ENCODE data around the gene HNRNPUL1.
A peak's percentile ranks its signal among the peaks of the same experiment; 100 is the strongest.
"Not testable (repeated sequence)": the region's sequence is repeated elsewhere in the genome, so short reads cannot be mapped to it uniquely, and the experiment has no call there.

The HNRNPUL1 gene

DNA sequence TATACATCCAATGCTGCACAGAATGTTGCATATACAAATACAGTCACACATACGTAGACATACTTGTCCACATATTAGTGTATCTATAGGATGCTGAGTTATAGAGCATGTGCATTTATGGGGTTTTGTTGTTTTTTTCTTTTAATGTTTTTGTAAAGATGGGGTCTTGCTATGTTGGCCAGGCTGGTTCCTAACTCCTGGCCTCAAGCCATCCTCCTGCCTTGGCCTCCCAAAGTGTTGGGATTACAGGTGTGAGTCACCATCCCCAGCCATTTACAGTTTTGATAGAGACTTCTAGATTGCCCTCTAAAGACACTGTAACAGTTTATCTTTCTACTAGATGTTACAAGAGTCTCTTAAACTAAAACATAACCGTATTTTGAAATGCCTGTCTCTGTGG, 14.3 kb downstream of the HNRNPUL1 start:
- DNase-seq, result no peak

DNA sequence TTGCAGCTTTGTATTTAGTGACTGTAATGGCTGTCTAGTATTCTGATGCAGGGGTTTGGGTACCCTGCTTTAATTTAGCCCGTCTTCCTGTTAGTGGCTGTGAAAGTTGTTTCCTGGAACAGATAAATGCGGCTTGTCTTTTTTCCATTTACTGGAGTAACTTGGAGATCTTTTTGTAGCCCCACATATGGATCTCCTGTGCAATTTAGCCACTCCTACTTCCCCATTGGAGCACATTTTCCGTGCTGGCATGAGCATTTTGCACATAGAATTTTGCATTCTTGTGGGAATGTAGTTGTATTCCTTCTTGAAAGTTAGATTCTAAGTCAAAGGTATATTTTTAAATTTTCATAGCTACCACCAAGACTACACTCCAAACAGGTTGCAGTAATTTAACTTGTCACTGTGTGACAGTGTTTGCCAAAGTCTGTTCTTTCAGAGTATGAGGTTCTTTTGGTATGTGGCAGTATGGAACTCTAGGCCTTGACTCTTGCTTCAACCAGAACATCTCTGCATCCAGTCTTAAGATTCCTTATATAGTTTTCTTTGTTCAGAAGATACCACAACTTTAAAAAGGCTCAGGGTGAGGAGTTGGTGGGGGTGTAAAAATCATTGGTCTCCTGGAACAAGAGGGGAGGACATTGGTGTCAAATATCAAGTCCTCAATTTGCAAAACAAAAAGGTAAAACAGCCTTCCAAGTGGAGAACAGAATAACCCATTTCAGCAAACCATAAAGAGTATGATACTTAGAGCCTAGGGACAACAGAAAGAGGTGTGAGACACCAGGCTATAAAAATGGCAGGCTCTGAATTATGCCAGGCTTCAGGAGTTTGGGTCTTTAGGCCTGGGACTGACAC, 24.7 kb downstream of the HNRNPUL1 start:
- no peak for DNase-seq

DNA sequence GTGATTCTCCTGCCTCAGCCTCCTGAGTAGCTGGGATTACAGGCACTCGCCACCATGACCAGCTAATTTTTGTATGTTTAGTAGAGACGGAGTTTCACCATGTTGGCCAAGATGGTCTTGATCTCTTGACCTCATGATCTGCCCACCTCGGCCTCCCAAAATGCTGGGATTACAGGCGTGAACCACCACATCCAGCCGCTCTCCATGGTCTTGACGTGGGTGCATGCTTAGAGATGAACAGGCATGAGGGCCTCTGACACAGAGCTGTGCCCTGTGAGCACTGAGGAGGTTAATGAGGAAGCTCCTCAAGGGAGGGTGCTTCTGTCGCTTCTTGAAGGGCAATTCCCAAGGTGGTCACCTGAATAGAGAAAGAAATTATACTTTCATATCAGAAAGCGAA, 25.6 kb downstream of the HNRNPUL1 start:
- DNase-seq, result not testable (repeated sequence)

DNA sequence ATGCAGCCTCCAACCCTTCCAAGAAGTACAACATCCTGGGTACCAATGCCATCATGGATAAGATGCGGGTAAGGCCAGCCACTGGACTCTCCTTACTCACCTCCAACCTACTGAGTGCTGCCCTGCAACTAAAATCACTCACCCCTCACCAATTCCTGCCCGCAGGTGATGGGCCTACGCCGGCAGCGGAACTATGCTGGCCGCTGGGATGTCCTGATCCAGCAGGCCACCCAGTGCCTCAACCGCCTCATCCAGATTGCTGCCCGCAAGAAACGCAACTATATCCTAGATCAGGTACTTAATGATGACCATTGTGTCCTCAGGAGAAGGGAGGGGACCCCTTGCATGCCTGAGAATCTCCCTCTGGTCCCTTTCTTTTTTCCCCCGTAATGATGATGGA, 30.2 kb downstream of the HNRNPUL1 start:
- DNase-seq, result no peak

DNA sequence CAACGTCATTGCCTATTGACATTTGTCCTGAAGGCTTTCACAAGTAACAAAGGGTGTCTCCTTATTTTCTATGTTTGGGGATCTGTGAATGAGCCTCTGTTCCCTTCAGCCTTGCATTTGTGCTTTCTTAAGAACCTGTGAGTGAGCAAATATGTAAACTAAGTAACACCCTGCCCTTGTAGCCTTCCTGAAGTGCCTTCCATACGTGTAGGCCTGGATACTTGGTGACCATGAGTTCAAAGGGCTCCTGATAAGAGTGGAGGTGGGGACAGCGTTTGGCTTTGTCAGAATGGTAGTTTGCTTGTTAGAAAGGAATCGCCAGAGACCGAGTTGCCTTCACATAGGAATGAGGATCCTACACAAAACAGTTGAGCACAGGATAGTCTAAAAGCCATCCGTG, 31.3 kb downstream of the HNRNPUL1 start:
- DNase-seq, result no peak

DNA sequence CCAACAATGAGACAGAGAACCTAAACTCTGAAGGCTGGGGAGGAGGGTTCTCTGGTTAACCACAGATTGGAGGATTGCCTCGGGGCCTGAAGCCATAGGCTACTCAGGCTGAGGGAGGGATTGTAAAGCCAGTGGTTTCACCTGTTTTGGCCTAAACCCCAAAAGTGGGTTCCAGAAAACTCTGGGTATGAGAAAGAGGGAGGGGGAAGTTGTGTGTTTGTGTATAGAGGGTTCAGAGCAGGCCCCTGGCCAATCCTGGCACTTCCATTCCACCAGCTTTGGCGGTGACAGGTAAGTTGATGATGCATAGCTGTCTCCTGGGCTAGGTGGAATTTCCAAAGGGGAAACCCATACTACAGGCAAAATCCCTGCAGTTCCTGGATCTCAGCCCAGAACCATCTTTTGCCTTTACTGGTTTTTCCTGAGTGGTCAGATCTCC, 32.3 kb downstream of the HNRNPUL1 start:
- no peak for DNase-seq

DNA sequence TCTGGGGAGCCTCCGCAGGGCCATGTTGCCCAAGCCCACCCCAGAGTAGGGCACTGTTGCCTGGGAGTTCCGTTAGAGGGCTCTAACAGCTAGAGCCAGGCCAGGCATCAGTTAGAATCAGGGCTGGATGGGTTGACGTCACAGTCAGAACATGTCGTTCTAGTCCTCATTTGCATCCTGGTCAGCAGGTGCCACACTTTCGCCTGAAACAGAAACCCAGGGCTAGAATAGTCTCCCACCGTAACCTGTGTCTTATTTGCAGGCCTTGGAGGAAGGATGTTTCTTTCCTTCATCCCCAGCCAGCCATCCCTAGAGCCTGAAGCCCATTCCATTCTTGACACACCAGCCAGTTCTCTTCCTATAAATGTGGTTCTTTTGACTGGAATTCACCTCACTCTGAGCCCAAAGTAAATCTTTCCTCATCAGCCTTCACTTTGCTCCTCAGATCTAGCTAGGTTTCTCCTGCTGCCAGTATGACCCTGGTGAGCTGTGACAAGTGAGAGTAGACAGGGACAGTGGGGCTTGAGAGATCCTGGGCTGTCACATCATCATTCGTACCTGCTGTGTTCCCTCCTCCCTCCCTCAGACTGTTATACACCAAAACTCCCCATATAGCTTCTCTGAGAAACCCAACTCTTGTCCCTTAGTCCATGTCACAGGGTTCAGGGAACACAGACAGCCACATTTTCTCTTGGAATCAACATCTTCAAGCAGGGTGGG, 33.6 kb downstream of the HNRNPUL1 start:
- no peak for DNase-seq

DNA sequence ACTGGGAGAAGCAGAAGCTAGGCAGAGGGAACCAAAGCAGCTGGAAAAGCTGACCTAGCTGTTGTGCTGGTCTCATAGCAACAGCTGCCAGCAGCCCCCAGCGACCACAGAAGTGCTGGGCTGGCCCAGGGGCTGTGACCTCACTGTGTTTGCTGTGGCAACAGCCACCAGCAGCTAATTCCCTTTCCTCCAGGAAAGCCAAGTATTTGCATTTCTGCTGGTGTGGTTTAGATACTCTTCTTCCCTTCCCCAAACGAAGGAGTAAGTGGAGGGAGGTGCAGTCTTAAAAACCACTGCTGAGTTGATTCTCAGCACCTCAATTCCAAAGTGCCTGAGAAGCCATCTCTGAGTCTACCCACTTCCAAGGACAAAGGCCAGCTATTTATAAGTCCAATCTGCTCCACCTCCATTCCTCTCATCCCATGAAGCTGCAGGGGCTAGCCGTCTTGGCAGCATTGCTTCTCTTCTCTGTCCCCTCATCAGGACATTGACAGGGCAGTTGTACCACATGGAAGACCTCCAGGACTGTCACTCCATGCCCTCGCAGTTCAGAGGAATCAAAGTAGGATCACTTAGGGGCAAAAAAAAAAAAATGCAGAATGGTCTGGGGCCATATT, 34.3 kb downstream of the HNRNPUL1 start:
- no peak for DNase-seq

DNA sequence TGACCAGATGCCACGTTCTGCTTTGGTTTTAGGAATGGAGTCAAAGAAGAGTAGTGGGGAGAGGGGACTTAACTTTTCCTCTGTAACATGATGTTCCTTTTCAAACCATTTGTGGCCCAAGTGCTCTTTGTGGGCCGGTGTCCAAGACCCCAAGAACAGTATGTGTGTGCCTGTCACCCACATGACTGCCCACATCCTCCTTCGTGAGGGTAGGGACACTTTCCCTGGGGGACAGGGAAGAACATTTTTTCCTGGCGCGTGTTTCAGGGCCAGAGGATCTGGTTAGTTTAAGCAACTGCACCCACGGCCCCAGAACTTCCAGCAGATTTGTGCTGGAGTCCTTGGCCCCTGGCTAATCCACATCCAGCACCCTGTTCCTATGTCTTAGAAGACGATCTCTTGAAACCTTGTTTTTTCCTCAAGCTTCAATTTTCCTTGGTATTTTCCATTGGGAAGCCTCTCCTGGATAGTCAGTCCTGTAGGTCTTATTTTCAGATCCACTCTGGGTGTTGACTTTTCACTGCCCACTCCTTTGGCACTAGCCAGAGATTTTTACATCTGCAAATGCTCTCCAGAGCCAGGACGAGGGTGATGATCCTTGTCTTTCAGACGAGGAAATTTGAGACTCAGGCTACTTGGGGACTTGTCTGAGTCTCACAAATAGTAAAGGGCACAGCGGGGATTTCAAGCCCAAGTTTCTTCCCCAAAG, 35.0 kb downstream of the HNRNPUL1 start:
- no peak for DNase-seq

DNA sequence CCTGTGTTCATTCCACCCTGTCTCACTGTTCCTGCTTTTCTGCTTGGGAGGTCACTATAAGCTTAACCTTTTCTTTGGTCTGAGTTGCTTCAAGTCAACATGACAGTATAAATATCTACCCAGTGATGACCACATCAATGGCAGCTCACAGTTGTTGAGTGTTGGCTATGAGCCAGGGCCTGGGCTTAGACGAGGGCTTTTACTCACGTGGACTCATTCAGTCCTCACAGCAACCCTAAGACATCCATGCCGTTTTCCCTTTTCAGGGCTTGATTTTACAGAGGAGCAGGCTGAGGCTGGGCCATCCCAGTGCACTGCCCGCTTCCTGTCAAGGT, 35.5 kb downstream of the HNRNPUL1 start:
- DNase-seq, result peak in 1 of 4 experiments; percentile 34

DNA sequence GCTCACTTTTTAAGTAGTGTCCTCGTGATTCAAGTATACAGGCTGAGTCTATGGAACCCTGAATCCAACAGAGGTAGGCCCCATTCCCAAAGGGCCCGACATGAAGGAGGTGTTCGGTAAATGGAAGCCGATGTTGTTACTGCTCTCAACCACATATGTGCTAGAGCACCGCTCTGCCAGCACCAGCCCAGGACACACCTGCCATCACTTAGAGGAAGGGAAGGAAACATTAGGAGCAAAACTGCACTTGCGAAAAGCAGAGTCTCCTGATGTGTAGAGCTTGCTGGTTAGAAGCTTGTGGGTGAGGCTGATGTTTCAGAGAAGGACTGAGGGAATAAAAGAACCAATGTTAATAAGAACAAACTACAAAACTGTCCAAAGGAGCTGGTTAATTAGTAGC, 36.4 kb downstream of the HNRNPUL1 start:
- no peak for DNase-seq

DNA sequence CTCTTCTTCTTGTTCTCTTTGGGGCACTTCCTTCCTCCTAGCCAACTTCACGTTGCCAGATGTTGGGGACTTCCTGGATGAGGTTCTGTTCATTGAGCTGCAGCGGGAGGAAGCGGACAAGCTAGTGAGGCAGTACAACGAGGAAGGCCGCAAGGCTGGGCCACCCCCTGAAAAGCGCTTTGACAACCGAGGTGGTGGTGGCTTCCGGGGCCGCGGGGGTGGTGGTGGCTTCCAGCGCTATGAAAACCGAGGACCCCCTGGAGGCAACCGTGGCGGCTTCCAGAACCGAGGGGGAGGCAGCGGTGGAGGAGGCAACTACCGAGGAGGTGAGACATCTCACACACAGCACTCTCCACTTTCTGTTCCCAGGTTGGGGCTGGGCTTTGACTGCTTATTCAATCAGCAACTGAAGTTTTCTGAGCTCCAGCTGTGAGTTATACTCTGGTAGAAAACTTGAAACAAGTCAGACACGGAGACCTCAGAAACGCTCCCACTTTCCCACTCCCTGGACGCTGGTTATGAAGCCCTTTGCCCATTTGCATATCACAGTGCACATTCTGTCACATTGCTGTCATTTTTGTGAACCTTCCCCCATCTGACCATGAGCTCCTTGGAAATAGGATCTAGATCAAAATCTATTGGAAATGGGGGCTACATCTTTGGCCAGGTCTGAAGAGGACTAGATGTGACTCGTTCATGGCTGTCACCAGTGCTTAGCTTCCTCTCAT, 38.6 kb downstream of the HNRNPUL1 start:
- DNase-seq, result peak in 2 of 4 experiments; percentile 27 to 45

DNA sequence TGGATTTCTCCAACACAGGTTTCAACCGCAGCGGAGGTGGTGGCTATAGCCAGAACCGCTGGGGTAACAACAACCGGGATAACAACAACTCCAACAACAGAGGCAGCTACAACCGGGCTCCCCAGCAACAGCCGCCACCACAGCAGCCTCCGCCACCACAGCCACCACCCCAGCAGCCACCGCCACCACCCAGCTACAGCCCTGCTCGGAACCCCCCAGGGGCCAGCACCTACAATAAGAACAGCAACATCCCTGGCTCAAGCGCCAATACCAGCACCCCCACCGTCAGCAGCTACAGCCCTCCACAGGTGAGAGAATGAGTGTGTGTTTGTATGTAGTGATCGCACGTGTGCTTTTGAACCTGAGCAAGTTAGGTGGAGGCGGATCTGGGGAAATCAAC, 39.8 kb downstream of the HNRNPUL1 start:
- DNase-seq, result no peak

DNA sequence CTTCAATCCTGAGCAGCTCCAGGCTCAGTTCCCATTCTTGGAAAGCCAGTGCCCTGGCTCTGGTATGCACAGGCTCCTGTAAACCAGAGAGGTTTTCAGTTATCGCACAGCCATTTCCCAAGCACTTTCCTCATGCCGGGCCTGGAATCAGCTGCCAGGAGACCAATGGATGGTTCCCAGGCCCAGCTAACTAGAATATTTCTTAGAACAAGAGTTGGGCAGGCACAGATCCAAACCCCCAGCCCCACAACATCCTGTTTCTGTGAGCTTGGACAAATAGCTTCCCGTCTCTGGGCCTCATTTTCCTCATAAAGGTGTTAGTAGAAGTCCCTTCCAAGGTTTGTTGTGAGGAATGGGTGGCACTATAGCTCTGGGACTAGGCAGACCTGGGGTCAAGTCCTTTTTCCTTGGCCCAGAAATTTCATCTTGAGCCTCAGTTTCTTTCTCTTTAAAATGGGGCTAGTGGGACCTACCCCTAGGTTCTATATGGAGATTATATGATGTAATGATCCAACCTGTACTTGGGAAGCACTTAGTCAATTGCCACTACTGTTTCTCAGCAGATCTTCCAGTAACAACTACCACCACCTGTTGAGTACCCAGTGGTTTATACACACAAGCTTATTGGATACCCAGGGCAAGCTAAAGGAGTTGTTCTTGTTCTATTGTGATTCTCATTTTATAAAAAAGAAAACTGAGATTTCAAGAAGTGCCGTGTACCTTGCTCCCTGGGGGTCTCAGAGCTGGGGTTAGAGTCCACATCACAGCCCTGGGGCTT, 40.7 kb downstream of the HNRNPUL1 start:
- no peak for DNase-seq

DNA sequence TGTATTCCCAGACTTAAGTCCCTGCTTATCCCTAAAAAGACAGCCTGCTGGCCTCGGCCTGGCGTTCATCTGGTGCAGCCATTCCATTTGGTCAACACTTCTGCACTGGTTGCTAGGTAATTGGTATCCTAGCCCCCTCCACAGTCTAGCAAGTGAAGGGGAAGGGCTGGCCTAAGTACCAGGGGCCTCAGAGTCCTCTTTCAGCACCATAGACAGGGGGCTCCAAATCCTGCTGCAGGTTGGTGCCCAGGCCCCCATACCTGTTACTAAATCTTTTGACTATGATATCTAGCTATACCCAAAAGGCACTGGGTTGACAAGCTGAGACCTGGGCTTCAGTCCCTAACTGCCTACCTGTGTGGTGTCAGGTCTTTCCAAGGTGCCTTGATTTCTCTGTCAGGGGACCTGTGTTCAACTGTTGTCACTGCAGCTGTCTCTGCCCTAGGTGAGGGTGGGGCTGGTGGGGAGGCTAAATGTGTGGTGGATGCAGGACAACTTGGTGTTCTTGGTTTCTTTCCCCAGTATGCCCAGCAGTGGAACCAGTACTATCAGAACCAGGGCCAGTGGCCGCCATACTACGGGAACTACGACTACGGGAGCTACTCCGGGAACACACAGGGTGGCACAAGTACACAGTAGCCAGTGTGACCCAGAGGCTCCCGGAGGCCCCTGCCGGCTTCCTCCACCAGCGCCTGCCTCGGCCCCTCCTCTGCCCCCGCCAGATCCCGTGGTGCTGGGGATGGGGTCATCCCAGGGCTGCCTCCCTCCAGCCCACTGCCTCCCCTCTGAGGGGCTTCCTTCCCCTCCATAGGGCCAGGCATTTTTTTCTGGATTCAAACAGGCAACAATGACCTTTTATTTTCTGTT, 42.0 kb downstream of the HNRNPUL1 start:
- no peak for DNase-seq

DNA sequence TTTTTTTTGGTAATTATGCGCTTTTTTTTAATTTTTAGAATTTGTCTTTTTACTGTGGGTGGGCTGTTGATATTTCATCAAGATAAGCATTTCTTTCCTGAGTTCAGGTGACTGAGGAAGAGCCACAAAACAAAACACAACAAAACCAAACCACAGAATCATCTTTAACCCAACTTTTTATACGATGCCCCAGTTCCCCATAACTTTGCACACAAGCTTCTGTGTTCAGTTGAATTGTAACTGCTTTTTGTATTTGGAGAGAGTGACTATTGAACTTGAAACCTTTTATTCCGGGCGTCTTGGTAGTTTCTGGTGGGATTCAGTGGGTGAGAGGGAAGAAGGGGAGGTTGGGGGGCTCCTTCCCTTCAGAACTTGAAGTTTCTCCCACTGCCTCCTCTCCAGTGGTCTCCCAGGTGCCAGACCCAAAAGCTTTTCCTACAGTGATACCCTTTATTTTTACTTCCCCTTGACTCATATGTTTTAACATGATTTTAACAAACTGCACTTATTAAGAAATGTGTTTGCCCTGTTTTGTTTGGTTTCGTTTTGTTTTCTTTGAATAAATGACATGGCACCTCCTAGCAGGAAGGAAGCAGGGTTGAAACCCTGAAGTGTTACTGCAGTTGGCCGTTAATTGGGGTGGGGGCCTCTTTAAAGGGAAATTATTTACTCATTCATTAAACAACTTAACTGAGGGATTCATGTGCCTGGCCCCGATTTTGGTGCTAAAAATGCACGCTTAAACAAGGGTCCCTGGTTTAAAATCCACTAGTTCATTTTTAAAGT, 43.1 kb downstream of the HNRNPUL1 start:
- no peak for DNase-seq

DNA sequence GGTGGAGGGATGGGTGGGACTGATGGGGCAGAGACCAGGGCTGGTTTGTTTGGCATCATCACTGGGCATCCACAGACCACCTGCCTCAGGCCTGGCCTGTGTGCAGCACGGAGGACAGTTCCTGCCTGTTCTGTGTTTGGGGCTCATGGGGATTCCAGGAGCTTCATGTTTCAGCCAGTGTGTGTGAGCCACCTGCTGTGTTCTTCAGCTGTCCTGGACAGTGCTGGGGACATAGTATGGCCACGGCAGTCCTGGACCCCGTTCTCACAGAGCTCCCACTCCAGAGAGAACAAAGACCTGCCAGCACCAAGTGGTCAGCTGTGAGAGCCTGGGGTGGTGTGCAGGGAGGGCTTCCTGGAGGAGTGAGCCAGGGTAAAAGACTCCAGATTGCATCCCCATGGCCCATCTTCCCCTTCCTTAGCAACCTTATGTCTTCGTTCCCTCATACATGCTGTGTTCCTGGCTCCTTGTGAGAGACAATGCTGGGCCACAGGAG, 43.8 kb downstream of the HNRNPUL1 start:
- no peak for DNase-seq

DNA sequence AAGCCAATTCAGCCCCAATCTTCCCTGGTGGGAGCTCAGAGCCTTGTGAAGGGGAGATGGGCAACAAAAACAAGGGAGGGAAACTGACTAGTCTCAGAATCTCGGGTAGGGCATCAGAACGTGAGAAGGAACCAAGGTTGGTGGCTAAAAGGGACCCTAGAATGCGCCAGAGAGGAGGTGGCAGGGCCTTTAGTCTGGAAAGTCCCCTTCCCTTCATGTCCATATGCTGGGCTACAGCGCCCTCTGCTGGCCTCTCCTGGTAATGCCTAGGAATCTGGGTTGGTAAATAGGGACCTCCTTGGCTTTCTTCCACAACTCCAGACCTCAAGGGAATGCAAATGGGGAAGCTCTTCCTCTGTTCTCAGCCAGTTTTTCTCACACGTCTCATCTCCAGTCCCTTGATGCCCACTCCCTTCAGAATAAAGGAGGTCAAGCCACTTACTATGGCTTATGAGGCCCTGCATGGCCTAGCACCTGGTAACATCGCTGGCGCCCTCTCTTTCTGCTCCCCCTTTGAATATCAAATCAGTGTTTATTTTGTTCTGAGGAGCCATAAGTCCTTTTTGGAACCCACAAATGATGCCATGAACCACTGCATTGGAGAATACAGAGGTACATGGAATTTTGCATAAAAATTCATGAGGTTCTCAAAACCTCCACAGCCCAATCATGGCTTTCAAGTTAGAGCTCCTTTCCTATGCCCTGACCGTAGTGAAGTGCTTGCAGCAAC, 44.4 kb downstream of the HNRNPUL1 start:
- DNase-seq, result peak; percentile 93 to 96 (median 96)

Measured in activated naive CD4-positive, alpha-beta T cell (primary cell).